Endothelial cell (in vitro differentiated cells): ENCODE measurements around the gene KIF27. TPM values are rescaled to one million over a fixed set of nuclear protein-coding genes. Genes with fewer than 3 reads are reported as not detected.
"Not testable (repeated sequence)": the region's sequence is repeated elsewhere in the genome, so short reads cannot be mapped to it uniquely, and the experiment has no call there.

Source experiments
- DNase-seq: peaks from one replicate; pipeline ENCODE4 v3.0.0; 2021; ENCODE audit warnings: low spot score
- H3K27ac Mint-ChIP-seq: one replicate; pipeline ENCODE4 v1.8.0; 2021; ENCODE audit warnings: mixed read lengths, inconsistent platforms; ENCODE audit not compliant: unreplicated experiment
- H3K27me3 Mint-ChIP-seq: one replicate; pipeline ENCODE4 v1.8.0; 2021; ENCODE audit warnings: mild to moderate bottlenecking, moderate library complexity, mixed read lengths, inconsistent platforms; ENCODE audit not compliant: unreplicated experiment
- H3K36me3 Mint-ChIP-seq: one replicate; pipeline ENCODE4 v1.8.0; 2021; ENCODE audit warnings: mild to moderate bottlenecking, low read depth, mixed read lengths, inconsistent platforms; ENCODE audit not compliant: unreplicated experiment
- H3K4me1 Mint-ChIP-seq: one replicate; pipeline ENCODE4 v1.8.0; 2021; ENCODE audit warnings: mild to moderate bottlenecking, mixed read lengths, inconsistent platforms; ENCODE audit not compliant: unreplicated experiment
- H3K4me3 Mint-ChIP-seq: one replicate; pipeline ENCODE4 v1.8.0; 2021; ENCODE audit warnings: mild to moderate bottlenecking, mixed read lengths, inconsistent platforms; ENCODE audit not compliant: unreplicated experiment
- H3K9me3 Mint-ChIP-seq: one replicate; pipeline ENCODE4 v1.8.0; 2021; ENCODE audit warnings: mixed read lengths, inconsistent platforms; ENCODE audit not compliant: unreplicated experiment
- total RNA-seq: library from RNA; stranded (reverse); fragmentation: NEBNext Ultra II Directional; extraction: Animal tissue kit (Norgen Biotek cat#: 25700); gene quantifications from one replicate; pipeline ENCODE4 v1.2.1, GENCODE V29; 2021; ENCODE audit not compliant: unreplicated experiment
- TF ChIP-seq, protein P1 (sequence below): fragments of 200-600 bp; sonication (generic); IDR thresholded peaks from one replicate; pipeline ENCODE4 v1.5.0; 2021; ENCODE audit warnings: antibody characterized with exemption; ENCODE audit not compliant: unreplicated experiment

The KIF27 gene
- total RNA-seq, 1 donor from 2014 or later, result 6.5 TPM

DNA sequence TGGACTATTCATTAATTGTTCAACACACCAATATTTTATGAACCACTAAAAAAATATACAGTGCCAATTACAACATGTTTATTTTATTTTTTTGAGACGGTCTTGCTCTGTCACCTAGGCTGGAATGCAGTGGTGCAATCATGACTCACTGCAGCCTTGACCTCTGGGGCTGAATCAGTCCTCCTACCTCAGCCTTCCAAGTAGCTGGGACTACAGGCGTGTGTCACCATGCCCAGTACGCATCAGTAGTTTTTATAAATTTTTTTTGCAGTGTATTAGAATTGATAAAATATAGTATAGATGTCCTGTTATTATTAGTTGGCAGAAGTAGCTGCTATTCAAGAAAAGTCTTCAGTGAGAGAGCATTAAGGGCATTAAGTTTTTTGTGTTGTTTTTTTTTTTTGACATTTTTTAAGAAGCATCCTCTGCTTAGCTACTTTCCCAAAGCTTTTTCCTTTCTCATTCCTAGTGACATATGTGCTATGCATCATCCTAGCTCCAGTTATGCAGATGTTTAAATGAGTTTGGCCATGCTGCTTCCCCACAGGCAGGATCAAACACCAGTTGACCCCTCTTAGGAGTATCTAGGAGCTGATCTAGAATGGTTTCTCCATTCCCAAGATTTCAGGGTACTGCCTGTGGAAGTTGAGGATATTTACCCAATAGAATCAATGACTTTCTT lies 35.5 kb downstream of the KIF27 start:
- not testable (repeated sequence) for H3K27me3 Mint-ChIP-seq, H3K4me1 Mint-ChIP-seq, H3K27ac Mint-ChIP-seq, H3K36me3 Mint-ChIP-seq, H3K9me3 Mint-ChIP-seq, DNase-seq, H3K4me3 Mint-ChIP-seq

DNA sequence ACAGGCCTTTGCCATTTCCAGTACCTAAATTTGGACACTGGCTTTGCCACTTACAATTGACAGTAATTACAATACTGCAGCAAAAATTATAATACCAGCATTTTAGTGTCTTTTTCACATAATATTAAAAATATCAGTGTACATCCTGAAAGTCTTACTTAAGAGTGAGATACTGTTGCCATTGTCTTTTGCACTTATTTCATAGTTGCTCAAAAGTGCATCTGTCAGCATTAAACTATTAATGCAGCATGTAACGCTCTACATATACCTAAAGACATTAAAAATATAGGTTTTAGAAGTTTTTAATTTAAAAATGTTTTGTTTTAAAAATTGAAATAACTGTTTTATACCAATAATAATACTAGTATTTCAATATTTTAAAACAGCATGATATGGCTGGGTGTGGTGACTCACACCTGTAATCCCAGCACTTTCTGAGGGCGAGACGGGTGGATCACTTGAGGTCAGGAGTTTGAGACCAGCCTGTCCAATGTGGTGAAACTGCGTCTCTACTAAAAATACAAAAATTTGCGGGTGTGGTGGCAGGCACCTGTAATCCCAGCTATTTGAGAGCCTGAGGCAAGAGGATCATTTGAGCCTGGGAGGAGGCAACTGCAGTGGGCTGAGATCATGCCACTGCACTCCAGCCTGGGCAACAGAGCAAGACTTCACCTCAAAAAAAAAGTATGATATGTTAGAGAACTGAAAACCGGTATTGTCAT lies 39.4 kb downstream of the KIF27 start:
- H3K36me3 Mint-ChIP-seq, H3K27me3 Mint-ChIP-seq, H3K9me3 Mint-ChIP-seq, H3K27ac Mint-ChIP-seq, H3K4me3 Mint-ChIP-seq, H3K4me1 Mint-ChIP-seq, DNase-seq: not testable (repeated sequence)

DNA sequence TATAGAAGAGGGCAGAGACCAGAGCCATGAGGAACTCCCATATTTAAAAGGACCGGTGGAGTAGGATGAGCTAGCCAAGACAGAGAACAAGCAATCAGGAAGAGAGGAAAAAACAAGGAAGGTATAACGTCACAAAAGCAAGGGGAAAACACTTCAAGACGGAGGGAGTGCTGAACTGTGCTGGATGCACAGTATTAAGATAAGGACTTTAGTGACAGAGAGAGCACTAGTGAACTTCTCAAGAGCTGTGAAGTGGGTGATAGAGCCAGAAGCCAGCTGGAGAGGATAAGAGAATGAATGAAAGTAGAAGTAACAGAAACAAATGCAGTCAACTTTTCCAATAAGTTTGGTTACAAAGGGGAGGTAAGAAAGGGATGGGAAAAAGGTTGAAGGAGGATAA lies 45.7 kb downstream of the KIF27 start:
- DNase-seq, H3K27me3 Mint-ChIP-seq, H3K27ac Mint-ChIP-seq, H3K36me3 Mint-ChIP-seq, H3K4me3 Mint-ChIP-seq, H3K9me3 Mint-ChIP-seq, H3K4me1 Mint-ChIP-seq: not testable (repeated sequence)

DNA sequence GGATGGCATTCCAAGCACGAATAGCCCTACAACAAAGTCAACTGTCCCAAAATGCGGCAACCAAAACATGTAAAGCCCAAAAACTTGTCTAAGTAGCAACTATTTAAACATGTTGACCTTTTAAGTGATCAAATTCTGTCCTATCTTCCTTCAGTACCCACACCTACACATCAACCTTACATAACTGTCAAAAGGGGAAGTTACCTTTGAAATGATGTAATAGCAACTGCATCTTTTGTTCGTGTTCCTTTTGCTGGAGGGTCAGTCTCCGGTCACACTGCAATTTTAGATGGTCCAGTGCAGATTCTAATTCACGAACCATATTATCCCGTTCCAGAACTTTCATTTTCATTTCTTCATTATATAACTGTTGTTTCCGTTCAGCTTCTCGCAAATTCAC lies 71.3 kb downstream of the KIF27 start:
- H3K27ac Mint-ChIP-seq, H3K36me3 Mint-ChIP-seq, H3K27me3 Mint-ChIP-seq, H3K4me3 Mint-ChIP-seq, DNase-seq, H3K4me1 Mint-ChIP-seq, H3K9me3 Mint-ChIP-seq: not testable (repeated sequence)

DNA sequence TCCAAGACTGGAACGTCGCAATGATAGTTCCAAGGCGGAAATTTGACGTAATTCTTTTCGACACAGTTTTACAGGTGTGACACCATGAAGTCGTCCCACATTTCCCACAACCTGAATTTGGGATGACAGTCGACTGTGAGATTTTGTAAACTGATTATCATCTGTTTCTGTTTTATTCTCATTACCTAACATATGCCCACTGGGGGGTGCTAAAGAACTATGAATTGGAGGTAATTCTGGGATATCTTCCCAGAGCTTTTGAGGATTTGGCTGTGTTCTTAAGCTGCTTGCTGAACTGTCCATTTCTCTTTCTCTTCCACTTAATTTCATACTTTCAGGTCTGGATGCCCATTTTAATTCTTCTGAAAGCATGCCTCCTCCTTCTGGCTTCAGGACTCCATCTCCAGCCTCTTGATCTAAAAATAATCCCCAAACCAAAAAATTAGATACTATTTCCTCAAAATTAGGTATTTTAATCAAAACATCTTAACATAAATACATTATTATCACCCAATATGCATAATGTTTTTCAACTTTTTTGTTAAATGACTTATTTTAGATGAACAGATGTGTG lies 84.1 kb downstream of the KIF27 start:
- not testable (repeated sequence) for H3K27ac Mint-ChIP-seq, H3K4me1 Mint-ChIP-seq, DNase-seq, H3K36me3 Mint-ChIP-seq, H3K27me3 Mint-ChIP-seq, H3K9me3 Mint-ChIP-seq, H3K4me3 Mint-ChIP-seq

DNA sequence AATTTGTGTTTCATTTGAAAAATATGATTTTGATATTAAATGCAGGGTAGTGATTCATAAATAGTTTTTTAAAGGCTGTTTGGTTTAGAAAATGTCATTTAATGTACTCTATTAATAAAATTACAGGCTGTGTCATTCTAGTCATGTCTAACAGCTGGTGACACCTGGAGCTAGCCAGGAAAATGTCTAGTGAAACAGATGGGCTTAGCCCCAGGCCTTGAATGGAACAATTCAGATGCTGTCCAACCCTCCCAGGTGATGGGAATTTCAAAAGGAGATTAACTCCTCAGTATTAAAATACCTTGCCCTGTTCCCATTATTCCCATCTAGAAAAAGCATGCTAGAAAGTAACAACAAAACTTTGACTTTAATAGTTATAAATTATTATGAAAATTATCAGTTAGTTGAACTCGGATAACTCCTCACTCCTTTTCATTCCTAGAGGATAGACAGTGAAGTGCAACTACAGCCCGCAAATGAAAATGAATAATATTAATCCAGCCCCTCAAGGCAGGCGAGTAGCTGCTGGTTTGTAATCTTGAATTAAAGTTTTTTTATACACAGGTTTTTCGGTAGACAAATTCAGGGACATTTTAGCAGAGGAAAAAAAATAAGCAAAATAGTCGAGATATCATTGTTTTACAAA lies 90.7 kb downstream of the KIF27 start:
- not testable (repeated sequence) for H3K9me3 Mint-ChIP-seq, H3K36me3 Mint-ChIP-seq, H3K27ac Mint-ChIP-seq, H3K4me1 Mint-ChIP-seq, H3K4me3 Mint-ChIP-seq, H3K27me3 Mint-ChIP-seq, DNase-seq
- TF ChIP-seq, protein P1, sequence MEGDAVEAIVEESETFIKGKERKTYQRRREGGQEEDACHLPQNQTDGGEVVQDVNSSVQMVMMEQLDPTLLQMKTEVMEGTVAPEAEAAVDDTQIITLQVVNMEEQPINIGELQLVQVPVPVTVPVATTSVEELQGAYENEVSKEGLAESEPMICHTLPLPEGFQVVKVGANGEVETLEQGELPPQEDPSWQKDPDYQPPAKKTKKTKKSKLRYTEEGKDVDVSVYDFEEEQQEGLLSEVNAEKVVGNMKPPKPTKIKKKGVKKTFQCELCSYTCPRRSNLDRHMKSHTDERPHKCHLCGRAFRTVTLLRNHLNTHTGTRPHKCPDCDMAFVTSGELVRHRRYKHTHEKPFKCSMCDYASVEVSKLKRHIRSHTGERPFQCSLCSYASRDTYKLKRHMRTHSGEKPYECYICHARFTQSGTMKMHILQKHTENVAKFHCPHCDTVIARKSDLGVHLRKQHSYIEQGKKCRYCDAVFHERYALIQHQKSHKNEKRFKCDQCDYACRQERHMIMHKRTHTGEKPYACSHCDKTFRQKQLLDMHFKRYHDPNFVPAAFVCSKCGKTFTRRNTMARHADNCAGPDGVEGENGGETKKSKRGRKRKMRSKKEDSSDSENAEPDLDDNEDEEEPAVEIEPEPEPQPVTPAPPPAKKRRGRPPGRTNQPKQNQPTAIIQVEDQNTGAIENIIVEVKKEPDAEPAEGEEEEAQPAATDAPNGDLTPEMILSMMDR, result peak; percentile 56

DNA sequence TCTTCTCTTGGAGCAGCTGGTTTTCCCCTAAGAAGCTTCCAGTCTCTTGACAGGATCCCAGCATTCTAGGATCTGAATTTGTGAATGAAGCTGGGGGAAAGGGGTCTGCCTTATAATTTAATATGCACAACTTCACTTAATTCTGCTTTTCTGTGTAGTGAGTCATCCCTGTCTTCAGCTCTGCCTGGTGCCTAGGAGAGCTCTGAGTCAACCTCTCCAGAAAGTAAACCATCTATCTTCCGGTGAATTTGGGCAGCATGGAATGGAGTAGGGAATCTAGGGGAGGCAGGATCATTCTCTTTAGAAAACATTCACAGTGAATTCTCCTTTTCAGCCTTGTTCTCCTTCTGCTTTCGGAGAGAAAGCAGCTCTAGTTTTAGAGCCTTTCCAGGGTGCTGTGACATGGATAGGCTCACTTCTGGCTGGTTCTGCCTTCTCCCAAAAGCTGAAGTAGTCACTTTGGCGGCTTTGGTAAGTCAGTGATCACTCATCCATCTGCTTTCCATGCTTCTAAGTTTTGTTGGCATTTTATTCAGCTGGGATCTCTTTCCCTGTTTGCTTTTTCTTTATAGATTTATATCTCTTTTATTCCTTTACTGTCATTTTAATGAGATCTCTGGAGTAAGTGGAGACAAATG lies 96.1 kb downstream of the KIF27 start:
- not testable (repeated sequence) for DNase-seq, H3K27ac Mint-ChIP-seq, H3K9me3 Mint-ChIP-seq

DNA sequence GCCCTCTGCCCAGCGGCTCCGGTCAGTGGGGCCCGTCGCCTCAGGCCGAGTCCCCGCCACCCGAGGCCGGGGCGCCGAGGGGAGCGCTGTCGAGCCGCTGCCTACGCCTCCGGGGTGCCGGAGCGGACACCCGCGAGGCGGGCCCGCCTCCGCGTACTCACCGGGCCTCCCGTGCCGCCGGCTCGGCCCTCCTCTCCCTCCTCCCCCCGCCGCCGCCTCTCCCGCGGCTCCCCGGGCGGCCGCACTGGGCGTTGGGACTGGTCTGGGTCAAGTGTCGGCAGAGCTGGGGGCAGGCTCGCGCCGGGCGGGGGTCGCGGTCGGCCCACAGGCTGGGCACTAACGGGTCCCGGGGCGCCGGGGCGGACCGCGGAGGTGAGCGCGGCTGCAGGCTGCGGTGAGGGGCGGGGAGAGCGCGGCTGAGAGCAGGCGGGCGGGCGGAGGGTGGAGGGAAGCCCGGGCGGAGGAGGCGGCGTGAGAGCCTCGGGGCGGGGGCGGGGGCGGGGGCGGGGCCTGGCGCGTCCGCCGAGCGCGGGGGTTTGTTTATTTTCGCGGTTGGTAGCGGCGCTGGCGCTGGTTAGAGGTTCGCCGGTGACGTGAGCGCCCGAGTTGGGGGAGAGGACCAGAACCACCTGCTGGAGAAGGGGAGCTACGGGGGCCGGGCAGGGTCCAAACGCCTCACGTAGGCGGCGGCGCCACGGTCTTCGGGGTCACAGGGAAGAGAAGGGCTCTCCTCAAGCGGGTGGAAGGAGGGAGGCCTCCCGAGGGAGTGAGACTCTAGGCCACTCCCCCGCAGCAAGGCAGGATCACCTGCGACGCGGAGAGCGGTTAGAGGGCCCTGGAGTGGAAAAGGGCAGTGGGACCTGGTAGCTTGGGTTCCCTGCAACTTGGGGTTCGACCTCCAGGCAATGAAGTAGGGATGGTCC lies 103.6 kb downstream of the KIF27 start, which contains the start of gene GKAP1:
Gene GKAP1 (minus strand): TSS at position 414 of the 923 bp plus-strand sequence. CDS start 11,252 bp downstream, outside the sequence.
- H3K36me3 Mint-ChIP-seq, H3K9me3 Mint-ChIP-seq, H3K27ac Mint-ChIP-seq, H3K4me1 Mint-ChIP-seq, H3K27me3 Mint-ChIP-seq: not testable (repeated sequence)
- H3K4me3 Mint-ChIP-seq, result peak within 1 kb of the TSS; percentile 83
- peak; percentile 63 for DNase-seq

More for the DNA sequence above, 96.1 kb downstream of the KIF27 start:
- H3K27me3 Mint-ChIP-seq, H3K36me3 Mint-ChIP-seq, H3K4me3 Mint-ChIP-seq, H3K4me1 Mint-ChIP-seq: not testable (repeated sequence)

DNA sequence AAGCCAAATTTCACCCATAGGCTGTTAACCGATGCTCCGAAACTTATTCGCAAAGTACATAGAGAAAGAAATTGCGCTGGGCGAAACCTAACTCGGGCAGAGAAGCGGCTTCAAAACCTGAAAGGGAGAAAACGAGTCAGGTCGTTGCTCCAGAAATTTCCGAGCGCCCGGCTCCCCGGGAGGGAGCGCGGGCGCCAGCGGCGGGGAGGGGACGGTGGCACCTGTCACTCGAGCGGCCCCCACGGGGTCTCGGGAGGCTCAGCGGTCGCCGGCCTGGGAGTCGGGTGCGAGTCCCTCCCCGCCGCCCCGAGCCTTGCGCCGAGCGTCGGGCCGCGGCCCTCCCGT lies 104.2 kb downstream of the KIF27 start:
- not testable (repeated sequence) for H3K27me3 Mint-ChIP-seq, H3K36me3 Mint-ChIP-seq, H3K9me3 Mint-ChIP-seq, H3K4me1 Mint-ChIP-seq, H3K27ac Mint-ChIP-seq
- DNase-seq, result peak; percentile 35
- H3K4me3 Mint-ChIP-seq, result peak overlapping the region; percentile 83

DNA sequence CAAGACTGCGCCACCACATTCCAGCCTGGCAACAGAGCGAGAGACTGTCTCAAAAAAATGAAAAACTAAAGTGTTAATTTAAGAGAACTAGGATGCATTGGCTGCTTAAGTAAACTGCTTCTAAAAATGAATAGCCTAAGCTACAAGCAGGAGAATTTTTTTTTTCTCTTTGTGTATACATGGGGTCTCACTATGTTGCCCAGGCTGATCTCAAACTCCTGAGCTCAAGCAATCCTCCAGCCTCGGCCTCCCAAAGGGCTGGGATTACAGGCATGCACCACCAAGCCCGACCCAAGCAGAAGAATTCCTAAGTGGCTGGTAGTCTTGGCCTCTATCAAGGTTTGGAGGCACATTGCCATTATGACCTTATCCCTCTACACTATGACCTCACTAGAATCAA lies 106.1 kb downstream of the KIF27 start:
- not testable (repeated sequence) for H3K9me3 Mint-ChIP-seq, H3K36me3 Mint-ChIP-seq, H3K4me1 Mint-ChIP-seq, H3K4me3 Mint-ChIP-seq, DNase-seq, H3K27ac Mint-ChIP-seq, H3K27me3 Mint-ChIP-seq
